ENCODE measurements around the gene CDH23. TPM values are rescaled to one million over a fixed set of nuclear protein-coding genes. Genes with fewer than 3 reads are reported as not detected.
A peak's percentile ranks its signal among the peaks of the same experiment; 100 is the strongest.

CDH23 gene
- total and polyA plus RNA-seq, 2 of the 8 experiments (the other 6 are each of a cell fraction or from before 2014, with no cell fraction given): 1.9 to 4.9 TPM

DNA sequence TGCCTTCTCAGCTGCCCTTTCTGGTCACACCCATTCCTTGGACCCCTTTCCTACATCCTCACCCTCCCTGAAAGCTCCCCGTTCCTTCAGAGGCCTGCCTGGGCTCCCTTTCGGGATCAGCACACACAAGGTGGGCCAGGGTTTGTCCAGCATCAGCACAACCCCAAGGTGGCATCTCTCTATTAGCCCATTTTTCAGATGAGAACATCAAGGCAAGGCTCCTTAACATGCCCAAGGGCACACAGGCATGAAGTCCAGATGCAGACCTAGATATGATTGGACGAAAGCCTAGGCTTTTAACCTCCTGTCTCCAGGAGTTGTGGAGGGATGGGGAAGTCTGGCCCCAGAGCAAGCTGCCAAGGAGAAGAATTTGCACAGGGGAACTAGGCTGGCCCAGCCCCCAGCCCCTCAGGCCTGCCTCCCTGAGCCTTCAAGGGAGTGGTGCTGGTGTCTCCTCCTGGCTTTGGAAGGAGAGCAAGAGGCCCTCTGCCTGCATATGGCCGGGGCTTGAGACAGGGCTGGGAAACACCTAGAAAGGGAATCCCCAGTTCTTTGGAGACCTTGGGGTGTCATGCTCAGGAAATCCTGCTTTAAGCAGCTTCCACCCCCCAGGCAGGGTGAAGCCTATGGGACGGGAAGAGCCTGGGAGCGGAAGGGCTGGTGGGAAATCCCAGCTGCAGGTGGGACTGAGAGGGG is 385.6 kb downstream of the CDH23 start:
- Histone ChIP-seq H3K4me1 (replicated peaks in 1 of 4; ENCODE audit: control insufficient read depth in 3 of 4, insufficient read depth in 4 of 4, low read length in 3 of 4) (peaks cover 0 to 6% (median 2%) of the 10 kb centered on the region in 4 experiments; a peak in 4 of 7 replicates), H3K9ac (replicated peaks in 1 of 4; ENCODE audit: extremely low read depth in 1 of 4, low read depth in 3 of 4, low read length in 3 of 4) (no peak overlapping the region), H3K4ac (replicated peaks; ENCODE audit: insufficient read length, low read depth, low read length) (no peak overlapping the region), H3K14ac (ENCODE audit: insufficient read length) (no peak overlapping the region), H3K27me3 (replicated peaks in 1 of 4; ENCODE audit: control insufficient read depth in 3 of 4, extremely low read depth in 1 of 4, insufficient read depth in 3 of 4, low read length in 3 of 4) (no peaks in the 10 kb centered on the region), H4K20me1 (replicated peaks in 1 of 2; ENCODE audit: control insufficient read depth in 1 of 2, insufficient read depth in 2 of 2, low read length in 2 of 2) (no peaks in the 10 kb centered on the region), H2AFZ (ENCODE audit: low read length) (peak overlapping the region; percentile 76; the same call in 1 of the 2 replicates), H2BK120ac (replicated peaks; ENCODE audit: low read depth, low read length) (no peak overlapping the region), H3K4me3 (ENCODE audit: extremely low read depth in 1 of 4, insufficient read depth in 2 of 4, low read depth in 3 of 4, low read length in 4 of 4) (no peak overlapping the region), H4K5ac (ENCODE audit: insufficient read length, low read depth, low read length) (no peak overlapping the region), H3K27ac (ENCODE audit: low read depth, low read length) (no peak overlapping the region), H3K36me3 (ENCODE audit: control insufficient read depth in 2 of 4, insufficient read depth in 4 of 4, low read length in 3 of 4) (no peaks in the 10 kb centered on the region), H2BK20ac (ENCODE audit: low read length) (no peak overlapping the region), H2AK5ac (ENCODE audit: low read depth, low read length) (no peak overlapping the region), H2BK5ac (ENCODE audit: low read depth, low read length) (no peak overlapping the region), H3K79me1 (ENCODE audit: low read depth, low read length) (no peaks in the 10 kb centered on the region; the same call in 1 of the 2 replicates), H3K56ac (replicated peaks; ENCODE audit: insufficient read length, low read depth, low read length) (no peak overlapping the region), H3K9me3 (ENCODE audit: insufficient read depth in 2 of 2, low read depth in 1 of 2, low read length in 1 of 2) (0 out of 4 replicates have a peak, but pooled peaks cover 0 to 2% of the 10 kb centered on the region in 2 experiments), H3K4me2 (ENCODE audit: insufficient read depth in 1 of 2, low read depth in 2 of 2, low read length in 2 of 2) (no peak overlapping the region), H4K91ac (replicated peaks; ENCODE audit: insufficient read length, low read length) (no peak overlapping the region), H2BK12ac (ENCODE audit: low read depth, low read length) (no peak overlapping the region), H4K8ac (ENCODE audit: extremely low read depth, insufficient read depth, low read length) (no peak overlapping the region), H2BK15ac (ENCODE audit: low read length) (no peak overlapping the region), H3K79me2 (ENCODE audit: control insufficient read depth in 1 of 2, insufficient read depth in 2 of 2, low read length in 2 of 2) (no peaks in the 10 kb centered on the region), H3K23ac (ENCODE audit: insufficient read length) (no peak overlapping the region), H3K23me2 (ENCODE audit: low read depth, low read length) (no peaks in the 10 kb centered on the region), H3K18ac (ENCODE audit: extremely low read depth, low read length) (0 out of 2 replicates have a peak overlapping the region, but pooled peaks have one; percentile 2)
- WGBS, 2 experiments (ENCODE audit: extremely low coverage in 1 of 2, insufficient coverage in 1 of 2, insufficient read length in 1 of 2, insufficient replicate concordance in 2 of 2, low coverage in 1 of 2, low lambda C conversion rate in 2 of 2, missing lambda C conversion rate in 1 of 2): 84% methylated on average over 6 of the region's 6 CpGs; no CpG with 5 or more reads in 1 of the 2 experiments
- FAIRE-seq (no peak), DNase-seq (ENCODE audit: low read depth in 1 of 2, low spot score in 2 of 2) (no peak)
- ChIA-PET POLR2A (ENCODE audit: partially characterized antibody) (no interaction called here), CTCF (ENCODE audit: partially characterized antibody) (interaction anchor here (0.8 to 2.7 kb wide), 21 partner anchors 9 to 538 kb away, joined by 3 to 28 read pairs (median 3); partner anchors contain the start of gene VSIR)
- TF ChIP-seq GABPA (IDR thresholded peaks at IDR 0.05; ENCODE audit: borderline replicate concordance, insufficient read depth, low read length) (no peak), KDM1A (IDR thresholded peaks at IDR 0.05; ENCODE audit: borderline replicate concordance, low read length) (peak; percentile 60; the same call in 1 of the 2 replicates), CEBPB (IDR thresholded peaks at IDR 0.05; ENCODE audit: low read depth, low read length) (no peak)
